GM12801 (cell line): ENCODE data around the gene LILRB1.
"Not testable (repeated sequence)": the region's sequence is repeated elsewhere in the genome, so short reads cannot be mapped to it uniquely, and the experiment has no call there.

Experiments used
- CTCF ChIP-seq: IDR thresholded peaks from one replicate; pipeline ENCODE4 v1.5.1; 2011; ENCODE audit warnings: control low read depth; ENCODE audit not compliant: insufficient read length; ENCODE audit errors: extremely low read depth

LILRB1 gene

DNA sequence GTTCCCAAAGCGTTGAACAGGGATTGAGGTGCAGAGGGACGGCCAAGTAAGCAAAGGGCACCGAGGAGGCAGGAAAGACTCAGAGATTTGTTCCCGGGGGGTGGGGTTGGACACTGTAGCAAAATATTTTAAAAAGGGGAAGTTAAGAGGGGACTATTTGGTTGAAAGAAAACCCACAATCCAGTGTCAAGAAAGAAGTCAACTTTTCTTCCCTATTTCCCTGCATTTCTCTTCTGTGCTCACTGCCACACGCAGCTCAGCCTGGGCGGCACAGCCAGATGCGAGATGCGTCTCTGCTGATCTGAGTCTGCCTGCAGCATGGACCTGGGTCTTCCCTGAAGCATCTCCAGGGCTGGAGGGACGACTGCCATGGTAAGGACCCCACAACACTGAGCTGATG lies at the start of gene LILRB1:
Gene LILRB1 (plus strand): TSS at position 223 of the 400 bp plus-strand sequence. CDS start 590 bp downstream, outside the sequence.
- TF ChIP-seq CTCF = not testable (repeated sequence)

- no peak for TF ChIP-seq CTCF
These were observed 43.9 kb upstream of the LILRB1 start for GRCh38 chr19:54586397-54586796.

DNA sequence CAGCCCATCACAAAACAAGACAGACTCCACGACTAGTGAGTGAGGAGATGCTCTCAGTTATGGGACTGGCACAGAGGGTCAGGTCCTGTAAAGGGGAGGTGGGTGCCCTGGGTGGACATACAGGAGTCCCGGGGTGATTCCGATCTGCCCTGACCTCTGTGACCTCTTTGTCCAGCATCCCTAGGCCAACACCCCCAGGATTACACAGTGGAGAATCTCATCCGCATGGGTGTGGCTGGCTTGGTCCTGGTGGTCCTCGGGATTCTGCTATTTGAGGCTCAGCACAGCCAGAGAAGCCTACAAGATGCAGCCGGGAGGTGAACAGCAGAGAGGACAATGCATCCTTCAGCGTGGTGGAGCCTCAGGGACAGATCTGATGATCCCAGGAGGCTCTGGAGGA lies 43.3 kb upstream of the LILRB1 start:
- TF ChIP-seq CTCF = no peak

GRCh38 chr19:54593445-54593844 lies 36.8 kb upstream of the LILRB1 start, which contains the start of gene LILRA1:
LILRA1 (plus strand) TSS chr19:54593632; CDS start chr19:54594245, 613 bp downstream.
- not testable (repeated sequence) for TF ChIP-seq CTCF

- TF ChIP-seq CTCF = no peak
These were observed 35.5 kb upstream of the LILRB1 start for GRCh38 chr19:54594737-54595136.

DNA sequence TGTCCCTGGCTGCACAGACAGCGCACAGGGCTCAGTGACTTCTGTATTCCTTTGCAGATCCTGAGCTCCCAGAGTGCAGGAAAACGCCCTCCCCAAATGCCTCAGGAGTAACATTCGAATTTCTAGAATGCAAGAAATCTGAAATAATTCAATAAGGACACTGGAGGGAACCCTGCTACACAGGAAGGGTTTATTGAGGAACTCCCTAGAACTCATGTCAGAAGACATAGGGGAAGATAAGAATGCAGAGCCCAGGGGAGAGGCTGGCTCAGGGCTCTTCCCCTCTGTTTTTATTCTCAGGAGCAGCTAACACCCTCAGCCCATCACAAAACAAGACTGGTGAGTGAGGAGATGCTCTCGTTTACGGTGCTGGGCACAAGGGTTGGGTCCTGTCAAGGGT lies 30.1 kb upstream of the LILRB1 start:
- no peak for TF ChIP-seq CTCF

- no peak for TF ChIP-seq CTCF
These were observed 24.1 kb upstream of the LILRB1 start for GRCh38 chr19:54606230-54606629.
